GM12878 (cell line): Measurements from ENCODE around the gene COL15A1. TPM values are rescaled to one million over a fixed set of nuclear protein-coding genes. Genes with fewer than 3 reads are reported as not detected.

ENCODE experiments used
- ATAC-seq: fragments of 200-7000 bp; cut with Tn5 transposase; 3 replicates; pipeline ENCODE4 v1.9.1; 2020; ENCODE audit warnings: mild to moderate bottlenecking, moderate library complexity
- BruUV-seq: library from RNA; stranded (reverse); fragments of 400-500 nt; replicated peaks from 2 replicates; lab custom pipeline; 2021; lab: Mats Ljungman, UMichigan
- CTCF ChIA-PET: fragments of 300-600 bp; sonication (Branson Sonifier 250); formaldehyde crosslinking; extraction: SDS; loops from one replicate; lab custom pipeline; 2021; ENCODE audit warnings: inconsistent platforms; lab: Yijun Ruan, JAX
- POLR2A ChIA-PET: fragments of 350-600 bp; formaldehyde crosslinking; extraction: SDS; loops from one replicate; lab custom pipeline; 2021; ENCODE audit warnings: inconsistent platforms; lab: Charles Lee
- RAD21 ChIA-PET: fragments of 300-600 bp; sonication (Branson Sonifier 250); formaldehyde crosslinking; loops from one replicate; lab custom pipeline; 2023; ENCODE audit warnings: antibody characterized with exemption; ENCODE audit not compliant: unreplicated experiment; lab: Charles Lee
- SMC1A ChIA-PET: fragments of 300-600 bp; sonication (Branson Sonifier 250); formaldehyde crosslinking; loops from one replicate; lab custom pipeline; 2023; ENCODE audit not compliant: unreplicated experiment, uncharacterized antibody; lab: Charles Lee
- DNase-seq: peaks from one replicate; pipeline ENCODE4 v3.0.0-alpha.2; 2011; ENCODE audit warnings: low read depth, low spot score
- FAIRE-seq: peaks from 3 replicates; lab custom pipeline; 2011; peaks lifted over from hg19 to GRCh38; lab: Jason Lieb, UNC
- H2AFZ ChIP-seq: 2 replicates; pipeline ENCODE4 v1.6.0; 2011; ENCODE audit warnings: low read depth, low read length, control low read depth; ENCODE audit not compliant: control insufficient read depth
- H3K27ac ChIP-seq: 2 replicates; pipeline ENCODE4 v1.5.1; 2011; ENCODE audit warnings: control low read depth; ENCODE audit not compliant: control insufficient read depth, insufficient read depth
- H3K27me3 ChIP-seq, 2 experiments: replicated peaks in 1 of 2; 2 replicates each; pipeline versions ENCODE4 v1.6.0 to v1.6.1; 2011; ENCODE audit warnings: low read length in 1 of 2; ENCODE audit not compliant: control insufficient read depth in 2 of 2, insufficient read depth in 2 of 2
- H3K36me3 ChIP-seq, 2 experiments: 2 replicates each; pipeline ENCODE4 v1.5.1; 2011; ENCODE audit warnings: low read length in 1 of 2; ENCODE audit not compliant: control insufficient read depth in 2 of 2, insufficient read depth in 2 of 2
- H3K4me1 ChIP-seq: 2 replicates; pipeline ENCODE4 v1.6.1; 2011; ENCODE audit warnings: mild to moderate bottlenecking, low read length, moderate library complexity, mixed read lengths; ENCODE audit not compliant: control insufficient read depth, insufficient read depth
- H3K4me2 ChIP-seq: 2 replicates; pipeline ENCODE4 v1.6.0; 2011; ENCODE audit warnings: control low read depth; ENCODE audit not compliant: control insufficient read depth, insufficient read depth
- H3K4me3 ChIP-seq: fragments of 200-600 bp; sonication (generic); 2 replicates; pipeline ENCODE4 v1.5.1; 2016
- H3K79me2 ChIP-seq: 2 replicates; pipeline ENCODE4 v1.6.0; 2011; ENCODE audit warnings: low read length; ENCODE audit not compliant: control insufficient read depth, insufficient read depth
- H3K9ac ChIP-seq: 2 replicates; pipeline ENCODE4 v1.8.0; 2011; ENCODE audit warnings: low read length, control low read depth, mixed read lengths; ENCODE audit not compliant: control insufficient read depth, insufficient read depth
- H3K9me3 ChIP-seq: replicated peaks from 3 replicates; pipeline ENCODE4 v1.5.1; 2011; ENCODE audit warnings: mild to moderate bottlenecking, low read length; ENCODE audit not compliant: control insufficient read depth, insufficient read depth
- H4K20me1 ChIP-seq: 2 replicates; pipeline ENCODE4 v1.6.0; 2011; ENCODE audit not compliant: control insufficient read depth, insufficient read depth
- BRCA1 ChIP-seq: IDR thresholded peaks from 2 replicates; pipeline ENCODE4 v1.6.1; 2011; ENCODE audit warnings: low read depth, low read length, improper control_type of control experiment
- CBFB ChIP-seq: IDR thresholded peaks from 2 replicates; pipeline ENCODE4 v1.6.1; 2016; ENCODE audit warnings: antibody characterized with exemption, low read depth
- ETV6 ChIP-seq, 2 experiments: fragments of 450-650 bp in 1 of 2; IDR thresholded peaks in 1 of 2; conservative IDR thresholded peaks in 1 of 2; 2 replicates each; pipeline ENCODE4 v1.6.1; 2014; ENCODE audit warnings: antibody characterized with exemption in 1 of 2, borderline replicate concordance in 1 of 2, low read depth in 1 of 2, mild to moderate bottlenecking in 1 of 2, moderate library complexity in 1 of 2
- IKZF2 ChIP-seq, 2 experiments: fragments of 450-650 bp; IDR thresholded peaks; 2 replicates each; pipeline ENCODE4 v1.6.1; 2017; ENCODE audit warnings: mild to moderate bottlenecking in 2 of 2, moderate library complexity in 2 of 2
- RAD21 ChIP-seq: IDR thresholded peaks from 2 replicates; pipeline ENCODE4 v1.6.1; 2011; ENCODE audit warnings: mild to moderate bottlenecking, low read depth, low read length, moderate library complexity; ENCODE audit not compliant: insufficient read depth
- SKIL ChIP-seq: fragments of 450-650 bp; IDR thresholded peaks from 2 replicates; pipeline ENCODE4 v1.6.1; 2017; ENCODE audit warnings: mild to moderate bottlenecking, low read depth, inconsistent platforms; ENCODE audit not compliant: poor library complexity, severe bottlenecking
- SMAD5 ChIP-seq: IDR thresholded peaks from 2 replicates; pipeline ENCODE4 v1.6.1; 2016; ENCODE audit warnings: antibody characterized with exemption, low read depth
- YBX1 ChIP-seq: fragments of 450-650 bp; IDR thresholded peaks from 2 replicates; pipeline ENCODE4 v1.6.1; 2016; ENCODE audit warnings: antibody characterized with exemption
- WGBS: methylation state at CpG from one replicate; pipeline ENCODE4 v1.1.6; 2016; ENCODE audit warnings: low lambda C conversion rate; ENCODE audit not compliant: insufficient replicate concordance, insufficient coverage; ENCODE audit errors: missing lambda C conversion rate; 5-methylcytosine and 5-hydroxymethylcytosine counted together
- in situ Hi-C: fragments of 300-500 bp; cut with MboI; formaldehyde crosslinking; loops from 9 replicates; pipeline ENCODE4 v1.14.3; 2018; ENCODE audit warnings: mixed read lengths
- intact Hi-C: fragments of 100-400 bp; cut with micrococcal nuclease; formaldehyde crosslinking; loops from one replicate; pipeline ENCODE4 v1.14.2; 2022; ENCODE audit not compliant: unreplicated experiment
- polyA plus RNA-seq, 11 experiments: library from polyadenylated mRNA; depleted of rRNA in 4 of 11; unstranded in 6 of 11; stranded (reverse) in 5 of 11; fragments of >200 nt; fragmentation: Nextera tagmentation in 4 of 11; fragmentation: Illumina TruSeq in 1 of 11; extraction: Ambion mirVana in 4 of 11; extraction: Trizol in 1 of 11; gene quantifications; 1 replicate in 1 of 11; 2 replicates in 10 of 11; pipeline versions ENCODE4 v1.2.1 to v1.2.3, GENCODE V29; 2011 to 2016; ENCODE audit warnings: inconsistent platforms in 2 of 11, missing spikeins in 2 of 11, low read depth in 1 of 11
- total RNA-seq, 4 experiments: library from RNA; depleted of rRNA in 3 of 4; stranded (reverse); fragments of >200 nt in 3 of 4; fragmentation: Illumina TruSeq in 1 of 4; extraction: Trizol in 1 of 4; gene quantifications; 2 replicates each; pipeline versions ENCODE4 v1.2.1 to v1.2.3, GENCODE V29; 2013 to 2021
- TF ChIP-seq, protein P1 (sequence below): fragments of 450-650 bp; IDR thresholded peaks from 2 replicates; pipeline ENCODE4 v1.6.1; 2017; ENCODE audit warnings: mild to moderate bottlenecking, moderate library complexity

The COL15A1 gene
- total and polyA plus RNA-seq, 10 of the 15 experiments (the other 5 are each of a cell fraction or from before 2014, with no cell fraction given): 0.01 to 0.28 (median 0.06) TPM; not detected in 2

GRCh38 chr9:99073347-99073746 lies 129.6 kb downstream of the COL15A1 start (continued):
- TF ChIP-seq ETV6 (conservative IDR thresholded peaks at IDR 0.05 in 1 of 2, IDR thresholded peaks at IDR 0.05 in 1 of 2; ENCODE audit: borderline replicate concordance in 1 of 2, low read depth in 1 of 2) (no peak), SMAD5 (no peak), SKIL (no peak), YBX1 (no peak), CBFB (no peak)

DNA sequence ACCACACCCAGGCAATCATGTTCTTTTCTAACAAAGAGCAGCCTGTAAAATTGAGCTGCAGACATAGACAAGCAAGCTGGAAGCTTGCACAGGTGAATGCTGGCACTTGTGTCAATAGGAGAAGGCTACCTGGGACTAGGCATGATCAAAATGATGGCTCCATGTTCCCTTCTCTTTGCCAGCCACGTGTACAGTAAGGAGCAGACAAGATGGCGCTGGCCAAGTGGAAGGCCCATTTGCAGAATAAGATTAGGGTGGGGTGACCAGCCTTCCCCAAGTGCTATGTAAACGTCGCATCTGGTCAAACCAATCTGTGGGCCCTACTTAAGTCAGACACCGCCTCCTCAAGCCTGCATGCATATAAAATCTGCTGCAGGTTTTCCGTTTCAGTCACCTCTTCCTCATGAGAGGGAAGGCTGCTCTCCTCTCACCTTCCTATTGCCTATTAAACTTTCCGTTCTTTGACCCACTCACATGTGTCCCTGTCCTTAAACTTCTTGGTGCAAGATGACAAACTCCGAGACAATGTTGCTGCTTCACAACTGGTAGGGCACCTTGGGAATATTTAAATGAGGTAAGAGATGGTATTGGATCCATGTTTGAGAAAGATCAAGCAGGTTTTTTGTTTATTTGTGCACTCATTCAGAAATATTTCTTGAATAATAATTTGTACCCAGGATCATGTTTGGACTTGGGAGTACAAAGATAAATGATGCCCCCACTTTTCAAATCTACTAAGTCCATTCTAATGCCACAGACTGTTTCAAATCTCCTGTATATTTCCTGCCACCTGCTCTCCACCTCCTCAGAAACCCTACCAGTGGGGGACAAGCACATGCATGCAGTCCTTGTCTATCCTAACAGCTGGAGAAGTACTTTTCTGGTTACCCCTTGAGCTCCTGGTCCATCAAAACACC lies 130.5 kb downstream of the COL15A1 start:
- ATAC-seq (no peak), FAIRE-seq (no peak), DNase-seq (no peak)
- no peak overlapping the region for H3K9ac ChIP-seq
- TF ChIP-seq BRCA1 (no peak), IKZF2 (IDR thresholded peaks at IDR 0.05) (no peak), RAD21 (no peak)
- TF ChIP-seq, protein P1, sequence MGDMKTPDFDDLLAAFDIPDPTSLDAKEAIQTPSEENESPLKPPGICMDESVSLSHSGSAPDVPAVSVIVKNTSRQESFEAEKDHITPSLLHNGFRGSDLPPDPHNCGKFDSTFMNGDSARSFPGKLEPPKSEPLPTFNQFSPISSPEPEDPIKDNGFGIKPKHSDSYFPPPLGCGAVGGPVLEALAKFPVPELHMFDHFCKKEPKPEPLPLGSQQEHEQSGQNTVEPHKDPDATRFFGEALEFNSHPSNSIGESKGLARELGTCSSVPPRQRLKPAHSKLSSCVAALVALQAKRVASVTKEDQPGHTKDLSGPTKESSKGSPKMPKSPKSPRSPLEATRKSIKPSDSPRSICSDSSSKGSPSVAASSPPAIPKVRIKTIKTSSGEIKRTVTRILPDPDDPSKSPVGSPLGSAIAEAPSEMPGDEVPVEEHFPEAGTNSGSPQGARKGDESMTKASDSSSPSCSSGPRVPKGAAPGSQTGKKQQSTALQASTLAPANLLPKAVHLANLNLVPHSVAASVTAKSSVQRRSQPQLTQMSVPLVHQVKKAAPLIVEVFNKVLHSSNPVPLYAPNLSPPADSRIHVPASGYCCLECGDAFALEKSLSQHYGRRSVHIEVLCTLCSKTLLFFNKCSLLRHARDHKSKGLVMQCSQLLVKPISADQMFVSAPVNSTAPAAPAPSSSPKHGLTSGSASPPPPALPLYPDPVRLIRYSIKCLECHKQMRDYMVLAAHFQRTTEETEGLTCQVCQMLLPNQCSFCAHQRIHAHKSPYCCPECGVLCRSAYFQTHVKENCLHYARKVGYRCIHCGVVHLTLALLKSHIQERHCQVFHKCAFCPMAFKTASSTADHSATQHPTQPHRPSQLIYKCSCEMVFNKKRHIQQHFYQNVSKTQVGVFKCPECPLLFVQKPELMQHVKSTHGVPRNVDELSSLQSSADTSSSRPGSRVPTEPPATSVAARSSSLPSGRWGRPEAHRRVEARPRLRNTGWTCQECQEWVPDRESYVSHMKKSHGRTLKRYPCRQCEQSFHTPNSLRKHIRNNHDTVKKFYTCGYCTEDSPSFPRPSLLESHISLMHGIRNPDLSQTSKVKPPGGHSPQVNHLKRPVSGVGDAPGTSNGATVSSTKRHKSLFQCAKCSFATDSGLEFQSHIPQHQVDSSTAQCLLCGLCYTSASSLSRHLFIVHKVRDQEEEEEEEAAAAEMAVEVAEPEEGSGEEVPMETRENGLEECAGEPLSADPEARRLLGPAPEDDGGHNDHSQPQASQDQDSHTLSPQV: no peak
- intact Hi-C loops (no loop called here), in situ Hi-C loops (no loop called here)
- no peak overlapping the region for H3K4me2 ChIP-seq
- no peak overlapping the region for H3K27ac ChIP-seq
- H4K20me1 ChIP-seq: no peaks in the 10 kb centered on the region
- SMC1A ChIA-PET: no interaction called here
- H3K9me3 ChIP-seq: no peaks in the 10 kb centered on the region
- POLR2A ChIA-PET: interaction anchor here (0.7 kb wide), 1 partner anchor 11 kb away, joined by 3 read pairs; no protein-coding TSS in a partner anchor
- CTCF ChIA-PET: interaction anchor here (0.8 kb wide), 1 partner anchor 15 kb away, joined by 3 read pairs; no protein-coding TSS in a partner anchor
- H3K27me3 ChIP-seq: no peaks in the 10 kb centered on the region
- WGBS: 68% methylated on average over 8 of the region's 8 CpGs
- no peak overlapping the region for H3K4me3 ChIP-seq
- H2AFZ ChIP-seq: no peak overlapping the region
- H3K36me3 ChIP-seq: no peaks in the 10 kb centered on the region
- BruUV-seq: no TSS peak
- peaks cover 6% of the 10 kb centered on the region for H3K4me1 ChIP-seq
- no peaks in the 10 kb centered on the region for H3K79me2 ChIP-seq
- RAD21 ChIA-PET: interaction anchor here (1.0 kb wide), 1 partner anchor 60 kb away, joined by 3 read pairs; no protein-coding TSS in a partner anchor
